Measurements from ENCODE around the gene ETS1. TPM values are rescaled to one million over a fixed set of nuclear protein-coding genes. Genes with fewer than 3 reads are reported as not detected.

Gene ETS1
- total RNA-seq, 1 donor = 67.3 TPM

DNA sequence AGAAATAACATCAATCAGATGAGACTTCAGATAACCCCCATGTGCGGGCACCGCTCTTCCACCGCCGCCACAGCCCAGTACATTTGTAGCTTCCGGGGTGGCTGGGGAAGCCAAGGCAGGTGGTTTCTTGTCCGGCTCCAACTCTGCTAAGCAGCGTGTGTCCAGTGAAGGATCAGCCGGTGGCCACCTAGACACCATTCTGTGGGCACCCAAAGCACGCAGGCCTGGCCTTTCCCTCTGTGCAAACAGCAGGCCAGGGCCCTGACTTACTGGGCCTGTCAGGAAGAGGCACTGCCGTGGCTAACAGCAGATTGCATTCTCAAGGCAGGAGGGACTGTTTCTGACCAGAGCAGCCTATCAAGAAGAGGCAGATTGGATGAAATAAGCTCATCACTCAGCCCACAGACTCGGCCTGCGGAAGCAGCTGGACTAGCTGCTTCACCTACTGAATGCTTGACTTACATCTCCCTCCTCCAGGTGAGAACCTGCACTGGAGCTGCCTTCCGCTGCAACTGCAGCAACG lies 74.8 kb downstream of the ETS1 start:
- TF ChIP-seq, protein P1, sequence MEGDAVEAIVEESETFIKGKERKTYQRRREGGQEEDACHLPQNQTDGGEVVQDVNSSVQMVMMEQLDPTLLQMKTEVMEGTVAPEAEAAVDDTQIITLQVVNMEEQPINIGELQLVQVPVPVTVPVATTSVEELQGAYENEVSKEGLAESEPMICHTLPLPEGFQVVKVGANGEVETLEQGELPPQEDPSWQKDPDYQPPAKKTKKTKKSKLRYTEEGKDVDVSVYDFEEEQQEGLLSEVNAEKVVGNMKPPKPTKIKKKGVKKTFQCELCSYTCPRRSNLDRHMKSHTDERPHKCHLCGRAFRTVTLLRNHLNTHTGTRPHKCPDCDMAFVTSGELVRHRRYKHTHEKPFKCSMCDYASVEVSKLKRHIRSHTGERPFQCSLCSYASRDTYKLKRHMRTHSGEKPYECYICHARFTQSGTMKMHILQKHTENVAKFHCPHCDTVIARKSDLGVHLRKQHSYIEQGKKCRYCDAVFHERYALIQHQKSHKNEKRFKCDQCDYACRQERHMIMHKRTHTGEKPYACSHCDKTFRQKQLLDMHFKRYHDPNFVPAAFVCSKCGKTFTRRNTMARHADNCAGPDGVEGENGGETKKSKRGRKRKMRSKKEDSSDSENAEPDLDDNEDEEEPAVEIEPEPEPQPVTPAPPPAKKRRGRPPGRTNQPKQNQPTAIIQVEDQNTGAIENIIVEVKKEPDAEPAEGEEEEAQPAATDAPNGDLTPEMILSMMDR (IDR thresholded peaks at IDR 0.05; ENCODE audit: extremely low read depth, low read depth, low read length) = no peak
- H3K9me3 ChIP-seq (ENCODE audit: low read depth, low read length) = no peaks in the 10 kb centered on the region
- peaks cover 32% of the 10 kb centered on the region for H3K36me3 ChIP-seq (ENCODE audit: insufficient read depth, low read length)
- no peak overlapping the region for H3K4me2 ChIP-seq (ENCODE audit: insufficient read depth, low read length)
- no peak overlapping the region for H3K4me3 ChIP-seq (ENCODE audit: insufficient read depth, low read length)
- no peaks in the 10 kb centered on the region for H3K27me3 ChIP-seq (ENCODE audit: insufficient read depth, low read length)
- DNase-seq (ENCODE audit: insufficient read length, low spot score, missing footprints) = no peak
- H3K4me1 ChIP-seq (ENCODE audit: insufficient read depth, low read length) = peaks cover 78% of the 10 kb centered on the region
- H2AFZ ChIP-seq (ENCODE audit: low read length) = no peak overlapping the region
- peaks cover 99% of the 10 kb centered on the region for H3K79me2 ChIP-seq (ENCODE audit: insufficient read depth, low read length)
- no peak overlapping the region for H3K27ac ChIP-seq (ENCODE audit: low read depth, low read length)
- peaks cover 78% of the 10 kb centered on the region for H4K20me1 ChIP-seq (ENCODE audit: insufficient read depth, low read length)

DNA sequence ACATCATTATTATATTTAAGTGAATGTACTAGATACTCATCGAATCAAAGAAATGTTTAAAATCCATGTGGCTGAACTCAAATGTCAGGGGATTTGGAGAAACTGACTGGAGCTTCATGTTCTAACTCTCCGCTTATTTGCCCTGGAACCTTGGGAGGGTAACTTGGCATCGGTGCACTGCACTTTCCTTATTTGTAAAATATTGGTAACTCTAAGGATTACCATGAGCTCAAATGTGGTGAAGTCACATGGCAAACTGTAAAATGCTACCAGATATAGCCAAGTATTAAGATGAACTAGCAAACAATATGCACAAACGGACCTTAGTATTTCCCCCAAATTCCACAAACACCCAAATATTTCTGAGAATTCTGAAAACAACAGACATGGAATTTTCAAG lies 75.6 kb downstream of the ETS1 start:
- peak overlapping the region; percentile 29 for H3K27ac ChIP-seq (ENCODE audit: low read depth, low read length)
- H4K20me1 ChIP-seq (ENCODE audit: insufficient read depth, low read length) = peaks cover 77% of the 10 kb centered on the region
- no peak overlapping the region for H3K4me2 ChIP-seq (ENCODE audit: insufficient read depth, low read length)
- H3K4me3 ChIP-seq (ENCODE audit: insufficient read depth, low read length) = no peak overlapping the region
- H3K36me3 ChIP-seq (ENCODE audit: insufficient read depth, low read length) = peaks cover 32% of the 10 kb centered on the region
- DNase-seq (ENCODE audit: insufficient read length, low spot score, missing footprints) = peak; percentile 17
- H2AFZ ChIP-seq (ENCODE audit: low read length) = no peak overlapping the region
- H3K9me3 ChIP-seq (ENCODE audit: low read depth, low read length) = no peaks in the 10 kb centered on the region
- TF ChIP-seq, protein P1 (IDR thresholded peaks at IDR 0.05; ENCODE audit: extremely low read depth, low read depth, low read length) = no peak
- no peaks in the 10 kb centered on the region for H3K27me3 ChIP-seq (ENCODE audit: insufficient read depth, low read length)
- peaks cover 78% of the 10 kb centered on the region for H3K4me1 ChIP-seq (ENCODE audit: insufficient read depth, low read length)
- peaks cover 92% of the 10 kb centered on the region for H3K79me2 ChIP-seq (ENCODE audit: insufficient read depth, low read length)

DNA sequence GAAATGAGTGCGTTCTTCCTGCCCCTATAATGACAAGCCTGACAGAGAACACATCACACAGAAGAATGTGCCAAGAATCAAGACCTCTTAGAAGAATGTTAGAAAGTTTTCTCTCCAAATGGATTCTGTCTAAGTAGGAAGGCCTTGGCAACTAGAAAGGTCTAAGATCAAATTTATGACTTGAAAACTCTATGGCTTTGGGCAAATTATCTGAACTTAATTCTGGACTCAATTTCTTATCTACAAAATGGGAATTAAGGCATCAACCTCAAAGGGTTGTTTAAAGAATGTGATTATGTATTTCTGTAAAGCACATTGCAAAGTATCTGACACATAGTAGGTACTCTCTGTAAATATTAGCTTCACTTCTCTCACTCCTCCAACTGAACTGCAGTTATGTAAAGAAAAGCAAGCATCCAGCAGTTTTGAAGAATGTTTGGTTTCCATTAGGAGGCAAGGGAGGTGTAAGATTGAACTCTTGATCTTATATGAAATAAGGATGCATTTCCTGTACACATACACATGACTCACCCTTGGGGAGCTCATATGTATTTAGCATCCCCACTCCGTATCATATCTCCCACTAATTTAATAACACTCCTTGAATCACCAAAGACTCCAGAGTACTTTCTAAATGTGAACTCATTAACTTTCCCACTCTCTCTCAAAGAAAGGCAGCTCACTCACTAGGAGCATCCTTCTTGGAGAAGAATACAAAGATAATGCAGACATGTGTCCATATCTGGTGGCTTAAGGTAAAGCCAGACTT lies 77.6 kb downstream of the ETS1 start:
- no peak overlapping the region for H2AFZ ChIP-seq (ENCODE audit: low read length)
- peak overlapping the region; percentile 31 for H3K4me2 ChIP-seq (ENCODE audit: insufficient read depth, low read length)
- peaks cover 79% of the 10 kb centered on the region for H3K4me1 ChIP-seq (ENCODE audit: insufficient read depth, low read length)
- H3K27ac ChIP-seq (ENCODE audit: low read depth, low read length) = peak overlapping the region; percentile 96
- H4K20me1 ChIP-seq (ENCODE audit: insufficient read depth, low read length) = peaks cover 69% of the 10 kb centered on the region
- peaks cover 92% of the 10 kb centered on the region for H3K79me2 ChIP-seq (ENCODE audit: insufficient read depth, low read length)
- peaks cover 37% of the 10 kb centered on the region for H3K36me3 ChIP-seq (ENCODE audit: insufficient read depth, low read length)
- no peak overlapping the region for H3K4me3 ChIP-seq (ENCODE audit: insufficient read depth, low read length)
- no peaks in the 10 kb centered on the region for H3K27me3 ChIP-seq (ENCODE audit: insufficient read depth, low read length)
- DNase-seq (ENCODE audit: insufficient read length, low spot score, missing footprints) = no peak
- H3K9me3 ChIP-seq (ENCODE audit: low read depth, low read length) = no peaks in the 10 kb centered on the region
- TF ChIP-seq, protein P1 (IDR thresholded peaks at IDR 0.05; ENCODE audit: extremely low read depth, low read depth, low read length) = no peak

- Histone ChIP-seq H3K4me3 (ENCODE audit: insufficient read depth, low read length) (no peak overlapping the region), H3K4me1 (ENCODE audit: insufficient read depth, low read length) (peaks cover 81% of the 10 kb centered on the region), H4K20me1 (ENCODE audit: insufficient read depth, low read length) (peaks cover 60% of the 10 kb centered on the region), H3K27me3 (ENCODE audit: insufficient read depth, low read length) (no peaks in the 10 kb centered on the region), H2AFZ (ENCODE audit: low read length) (no peak overlapping the region), H3K9me3 (ENCODE audit: low read depth, low read length) (no peaks in the 10 kb centered on the region), H3K4me2 (ENCODE audit: insufficient read depth, low read length) (peak overlapping the region; percentile 76), H3K27ac (ENCODE audit: low read depth, low read length) (peak overlapping the region; percentile 96), H3K36me3 (ENCODE audit: insufficient read depth, low read length) (peaks cover 36% of the 10 kb centered on the region), H3K79me2 (ENCODE audit: insufficient read depth, low read length) (peaks cover 92% of the 10 kb centered on the region)
- TF ChIP-seq, protein P1 (IDR thresholded peaks at IDR 0.05; ENCODE audit: extremely low read depth, low read depth, low read length) = no peak
- DNase-seq (ENCODE audit: insufficient read length, low spot score, missing footprints) = peak; percentile 27
Measured at GRCh38 chr11:128508770-128509510, 78.4 kb downstream of the ETS1 start.
